ENCODE data around the gene PTER. TPM values are rescaled to one million over a fixed set of nuclear protein-coding genes. Genes with fewer than 3 reads are reported as not detected.

The PTER gene
- total RNA-seq, 2 experiments from 2014 or later, result 22.8 to 29.7 TPM

GRCh38 chr10:16393271-16393858 lies 43.4 kb upstream of the PTER start:
- no peak overlapping the region for H3K4me2 ChIP-seq (ENCODE audit: low read length)
- BruUV-seq (replicated peaks), result no TSS peak
- H3K4me3 ChIP-seq (ENCODE audit: low read depth, low read length, poor library complexity, severe bottlenecking), result no peak overlapping the region
- no peaks in the 10 kb centered on the region for H3K36me3 ChIP-seq (ENCODE audit: insufficient read depth, low read length)
- intact Hi-C loops (cut with micrococcal nuclease; ENCODE audit: unreplicated experiment), result no loop called here
- no peak overlapping the region for H2AFZ ChIP-seq (ENCODE audit: low read length)
- no peaks in the 10 kb centered on the region for H3K79me2 ChIP-seq (ENCODE audit: insufficient read depth, low read depth, low read length)
- H3K9me3 ChIP-seq (ENCODE audit: low read length), result no peaks in the 10 kb centered on the region
- TF ChIP-seq EZH2phosphoT487 (IDR thresholded peaks at IDR 0.05; ENCODE audit: borderline replicate concordance, low read depth, low read length), result no peak
- TF ChIP-seq CTCF (conservative IDR thresholded peaks at IDR 0.05; ENCODE audit: low read length), result no peak
- DNase-seq (ENCODE audit: low spot score), result no peak
- no peak overlapping the region for H3K27ac ChIP-seq (ENCODE audit: low read depth, low read length, poor library complexity, severe bottlenecking)
- ChIA-PET CTCF (ENCODE audit: unreplicated experiment) (no interaction called here), POLR2A (interaction anchor here (0.6 kb wide), 2 partner anchors 766 to 1262 kb away, joined by 3 read pairs; no protein-coding TSS in a partner anchor)
- H3K9me2 ChIP-seq (ENCODE audit: insufficient read depth, low read length), result no peaks in the 10 kb centered on the region
- H3K4me1 ChIP-seq (ENCODE audit: insufficient read depth, low read length, poor library complexity, severe bottlenecking), result no peaks in the 10 kb centered on the region
- H4K20me1 ChIP-seq (ENCODE audit: insufficient read depth, low read length), result no peaks in the 10 kb centered on the region

- Histone ChIP-seq H3K9me3 (ENCODE audit: low read length) (no peaks in the 10 kb centered on the region), H3K4me1 (ENCODE audit: insufficient read depth, low read length, poor library complexity, severe bottlenecking) (no peaks in the 10 kb centered on the region), H3K4me3 (ENCODE audit: low read depth, low read length, poor library complexity, severe bottlenecking) (no peak overlapping the region), H3K4me2 (ENCODE audit: low read length) (no peak overlapping the region), H2AFZ (ENCODE audit: low read length) (no peak overlapping the region), H3K9me2 (ENCODE audit: insufficient read depth, low read length) (no peaks in the 10 kb centered on the region), H3K36me3 (ENCODE audit: insufficient read depth, low read length) (no peaks in the 10 kb centered on the region), H3K27ac (ENCODE audit: low read depth, low read length, poor library complexity, severe bottlenecking) (no peak overlapping the region), H3K79me2 (ENCODE audit: insufficient read depth, low read depth, low read length) (no peaks in the 10 kb centered on the region), H4K20me1 (ENCODE audit: insufficient read depth, low read length) (no peaks in the 10 kb centered on the region)
- TF ChIP-seq CTCF (conservative IDR thresholded peaks at IDR 0.05; ENCODE audit: low read length) (no peak), EZH2phosphoT487 (IDR thresholded peaks at IDR 0.05; ENCODE audit: borderline replicate concordance, low read depth, low read length) (no peak)
- DNase-seq (ENCODE audit: low spot score), result no peak
- ChIA-PET POLR2A (interaction anchor here (0.6 to 0.7 kb wide), 2 partner anchors 174 to 810 kb away, joined by 3 to 4 read pairs; no protein-coding TSS in a partner anchor), CTCF (ENCODE audit: unreplicated experiment) (no interaction called here)
- intact Hi-C loops (cut with micrococcal nuclease; ENCODE audit: unreplicated experiment), result no loop called here
- BruUV-seq (replicated peaks), result no TSS peak
Measured at GRCh38 chr10:16401416-16401815, 35.4 kb upstream of the PTER start.

- H3K4me3 ChIP-seq (ENCODE audit: low read depth, low read length, poor library complexity, severe bottlenecking), result no peak overlapping the region
- H3K9me3 ChIP-seq (ENCODE audit: low read length), result no peaks in the 10 kb centered on the region
- CTCF ChIA-PET (ENCODE audit: unreplicated experiment), result no interaction called here
- TF ChIP-seq CTCF (conservative IDR thresholded peaks at IDR 0.05; ENCODE audit: low read length), result no peak
- no peak for DNase-seq (ENCODE audit: low spot score)
- H3K4me1 ChIP-seq (ENCODE audit: insufficient read depth, low read length, poor library complexity, severe bottlenecking), result no peaks in the 10 kb centered on the region
- no peaks in the 10 kb centered on the region for H3K9me2 ChIP-seq (ENCODE audit: insufficient read depth, low read length)
- H2AFZ ChIP-seq (ENCODE audit: low read length), result no peak overlapping the region
- H3K4me2 ChIP-seq (ENCODE audit: low read length), result no peak overlapping the region
- H3K36me3 ChIP-seq (ENCODE audit: insufficient read depth, low read length), result no peaks in the 10 kb centered on the region
- no peaks in the 10 kb centered on the region for H4K20me1 ChIP-seq (ENCODE audit: insufficient read depth, low read length)
- no TSS peak for BruUV-seq (replicated peaks)
- H3K27ac ChIP-seq (ENCODE audit: low read depth, low read length, poor library complexity, severe bottlenecking), result no peak overlapping the region
- intact Hi-C loops (cut with micrococcal nuclease; ENCODE audit: unreplicated experiment), result no loop called here
- POLR2A ChIA-PET, result interaction anchor here (0.6 kb wide), 1 partner anchor 1108 kb away, joined by 5 read pairs; no protein-coding TSS in a partner anchor
- H3K79me2 ChIP-seq (ENCODE audit: insufficient read depth, low read depth, low read length), result no peaks in the 10 kb centered on the region
Measured at GRCh38 chr10:16408379-16408778, 28.4 kb upstream of the PTER start.

All from OCI-LY7 (cell line).